ENCODE results near the gene STX16. TPM values are rescaled to one million over a fixed set of nuclear protein-coding genes. Genes with fewer than 3 reads are reported as not detected.

The STX16 gene
- total RNA-seq, 1 donor from 2014 or later = 66.9 TPM

- Mint-ChIP-seq H3K27ac (ENCODE audit: unreplicated experiment) (peak overlapping the region; percentile 97), H3K9me3 (ENCODE audit: unreplicated experiment) (no peaks in the 10 kb centered on the region), H3K4me3 (ENCODE audit: unreplicated experiment) (peak overlapping the region; percentile 99), H3K36me3 (ENCODE audit: unreplicated experiment) (no peaks in the 10 kb centered on the region), H3K4me1 (ENCODE audit: unreplicated experiment) (peaks cover 28% of the 10 kb centered on the region), H3K27me3 (ENCODE audit: unreplicated experiment) (no peaks in the 10 kb centered on the region)
- peak; percentile 77 for DNase-seq (ENCODE audit: extremely low spot score, unreplicated experiment)
- TF ChIP-seq, protein P1, sequence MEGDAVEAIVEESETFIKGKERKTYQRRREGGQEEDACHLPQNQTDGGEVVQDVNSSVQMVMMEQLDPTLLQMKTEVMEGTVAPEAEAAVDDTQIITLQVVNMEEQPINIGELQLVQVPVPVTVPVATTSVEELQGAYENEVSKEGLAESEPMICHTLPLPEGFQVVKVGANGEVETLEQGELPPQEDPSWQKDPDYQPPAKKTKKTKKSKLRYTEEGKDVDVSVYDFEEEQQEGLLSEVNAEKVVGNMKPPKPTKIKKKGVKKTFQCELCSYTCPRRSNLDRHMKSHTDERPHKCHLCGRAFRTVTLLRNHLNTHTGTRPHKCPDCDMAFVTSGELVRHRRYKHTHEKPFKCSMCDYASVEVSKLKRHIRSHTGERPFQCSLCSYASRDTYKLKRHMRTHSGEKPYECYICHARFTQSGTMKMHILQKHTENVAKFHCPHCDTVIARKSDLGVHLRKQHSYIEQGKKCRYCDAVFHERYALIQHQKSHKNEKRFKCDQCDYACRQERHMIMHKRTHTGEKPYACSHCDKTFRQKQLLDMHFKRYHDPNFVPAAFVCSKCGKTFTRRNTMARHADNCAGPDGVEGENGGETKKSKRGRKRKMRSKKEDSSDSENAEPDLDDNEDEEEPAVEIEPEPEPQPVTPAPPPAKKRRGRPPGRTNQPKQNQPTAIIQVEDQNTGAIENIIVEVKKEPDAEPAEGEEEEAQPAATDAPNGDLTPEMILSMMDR (IDR thresholded peaks at IDR 0.05) = peak; percentile 77
Observed at GRCh38 chr20:58650181-58650775, 805 bp upstream of the STX16 start.

DNA sequence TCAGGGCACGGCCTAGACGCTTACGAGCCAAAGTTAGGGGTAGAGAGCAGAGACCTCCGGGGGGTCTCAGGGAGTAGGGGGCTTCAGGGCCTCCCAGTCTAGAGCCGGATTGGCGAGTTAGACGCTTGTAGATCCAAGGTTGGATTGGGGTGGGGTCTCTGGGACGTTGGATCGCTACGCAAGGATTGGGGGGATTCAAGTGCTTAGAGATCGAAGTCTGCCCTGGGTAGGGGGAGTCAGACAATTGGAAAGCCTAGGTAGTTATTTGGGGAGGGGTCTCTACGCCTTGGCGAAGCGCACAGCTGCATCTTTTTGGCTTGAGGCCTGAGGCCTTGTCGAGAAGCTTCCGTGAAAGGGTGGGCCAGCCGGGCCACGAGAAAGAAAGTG, 469 bp downstream of the STX16 start:
- no peaks in the 10 kb centered on the region for H3K9me3 Mint-ChIP-seq (ENCODE audit: unreplicated experiment)
- H3K36me3 Mint-ChIP-seq (ENCODE audit: unreplicated experiment) = no peaks in the 10 kb centered on the region
- H3K27me3 Mint-ChIP-seq (ENCODE audit: unreplicated experiment) = no peaks in the 10 kb centered on the region
- H3K4me1 Mint-ChIP-seq (ENCODE audit: unreplicated experiment) = peaks cover 39% of the 10 kb centered on the region
- DNase-seq (ENCODE audit: extremely low spot score, unreplicated experiment) = no peak
- peak overlapping the region; percentile 99 for H3K4me3 Mint-ChIP-seq (ENCODE audit: unreplicated experiment)
- H3K27ac Mint-ChIP-seq (ENCODE audit: unreplicated experiment) = peak overlapping the region; percentile 97
- TF ChIP-seq, protein P1 (IDR thresholded peaks at IDR 0.05) = no peak

DNA sequence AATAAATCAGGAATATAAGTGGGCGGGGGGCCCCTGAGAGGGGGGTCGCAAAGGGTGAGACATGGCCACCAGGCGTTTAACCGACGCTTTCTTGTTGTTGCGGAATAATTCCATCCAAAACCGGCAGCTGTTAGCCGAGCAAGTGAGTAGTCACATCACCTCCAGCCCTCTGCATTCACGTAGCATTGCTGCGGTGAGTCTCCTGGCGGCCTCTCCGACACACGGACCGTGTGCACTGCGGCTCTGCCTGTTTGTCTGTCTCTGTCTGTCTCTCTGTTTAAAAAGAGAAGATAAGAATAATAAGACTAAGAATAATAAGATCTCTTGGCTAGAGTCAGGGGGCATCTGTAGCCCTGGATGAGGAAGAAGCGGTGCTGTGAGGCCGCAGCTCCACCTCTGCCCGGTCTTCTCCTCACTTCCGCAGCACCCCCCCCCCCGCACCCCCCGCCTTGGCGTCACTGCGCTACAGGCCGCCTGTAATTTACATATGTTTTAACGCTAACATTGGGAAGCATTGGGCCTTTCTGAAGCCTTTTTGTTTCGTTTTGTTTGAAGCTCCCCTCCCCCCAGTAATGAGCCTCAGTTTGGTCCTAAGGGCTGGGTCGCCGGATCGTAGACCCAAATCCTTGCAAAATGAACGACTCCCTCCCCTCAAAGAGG, 993 bp downstream of the STX16 start:
- H3K4me1 Mint-ChIP-seq (ENCODE audit: unreplicated experiment) = peaks cover 44% of the 10 kb centered on the region
- H3K27ac Mint-ChIP-seq (ENCODE audit: unreplicated experiment) = peak overlapping the region; percentile 97
- H3K9me3 Mint-ChIP-seq (ENCODE audit: unreplicated experiment) = no peaks in the 10 kb centered on the region

DNA sequence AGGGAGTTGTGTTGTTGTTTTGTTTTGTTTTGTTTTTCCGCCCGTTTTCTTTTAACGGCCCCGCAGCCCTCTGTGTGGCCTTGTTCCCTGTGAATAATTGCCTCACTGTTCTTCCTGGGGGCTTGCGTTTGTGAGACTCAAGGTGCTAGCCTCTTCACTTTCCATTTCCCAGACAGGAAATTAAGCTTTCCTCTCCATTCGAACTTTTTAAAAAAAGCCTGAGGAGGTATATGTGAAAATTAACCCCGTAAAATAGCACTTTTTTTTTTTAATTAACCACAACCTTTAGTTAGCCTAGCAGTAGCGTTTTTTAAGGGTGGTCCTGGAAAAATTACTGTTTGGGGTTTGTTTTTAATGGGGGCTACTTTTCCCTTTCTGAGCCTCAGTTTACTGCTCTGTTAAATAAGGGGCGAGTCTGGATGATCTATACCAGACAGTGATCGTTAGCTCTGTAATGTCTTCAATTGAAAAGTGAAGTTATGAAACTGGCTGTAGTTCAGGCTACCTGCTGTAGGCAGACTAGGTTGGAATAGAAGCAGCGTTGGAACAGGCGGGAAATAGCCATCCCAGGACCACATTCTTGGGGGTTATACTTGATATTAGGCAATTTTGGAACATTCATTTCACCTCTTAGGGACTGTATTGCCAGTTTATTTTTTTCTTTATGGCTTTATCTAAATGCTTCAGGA, 1.7 kb downstream of the STX16 start:
- peaks cover 3% of the 10 kb centered on the region for H3K36me3 Mint-ChIP-seq (ENCODE audit: unreplicated experiment)
- peaks cover 49% of the 10 kb centered on the region for H3K4me1 Mint-ChIP-seq (ENCODE audit: unreplicated experiment)
- no peaks in the 10 kb centered on the region for H3K9me3 Mint-ChIP-seq (ENCODE audit: unreplicated experiment)
- H3K4me3 Mint-ChIP-seq (ENCODE audit: unreplicated experiment) = peak overlapping the region; percentile 99
- H3K27ac Mint-ChIP-seq (ENCODE audit: unreplicated experiment) = peak overlapping the region; percentile 97
- no peaks in the 10 kb centered on the region for H3K27me3 Mint-ChIP-seq (ENCODE audit: unreplicated experiment)
- no peak for DNase-seq (ENCODE audit: extremely low spot score, unreplicated experiment)
- TF ChIP-seq, protein P1 (IDR thresholded peaks at IDR 0.05) = no peak

More for the DNA sequence above, 993 bp downstream of the STX16 start:
- H3K36me3 Mint-ChIP-seq (ENCODE audit: unreplicated experiment) = peaks cover 3% of the 10 kb centered on the region
- TF ChIP-seq, protein P1 (IDR thresholded peaks at IDR 0.05) = peak; percentile 18
- peak; percentile 79 for DNase-seq (ENCODE audit: extremely low spot score, unreplicated experiment)
- H3K4me3 Mint-ChIP-seq (ENCODE audit: unreplicated experiment) = peak overlapping the region; percentile 99
- no peaks in the 10 kb centered on the region for H3K27me3 Mint-ChIP-seq (ENCODE audit: unreplicated experiment)

- peaks cover 6% of the 10 kb centered on the region for H3K36me3 Mint-ChIP-seq (ENCODE audit: unreplicated experiment)
- H3K9me3 Mint-ChIP-seq (ENCODE audit: unreplicated experiment) = no peaks in the 10 kb centered on the region
- TF ChIP-seq, protein P1 (IDR thresholded peaks at IDR 0.05) = no peak
- H3K27ac Mint-ChIP-seq (ENCODE audit: unreplicated experiment) = no peak overlapping the region
- H3K4me3 Mint-ChIP-seq (ENCODE audit: unreplicated experiment) = no peak overlapping the region
- no peak for DNase-seq (ENCODE audit: extremely low spot score, unreplicated experiment)
- no peaks in the 10 kb centered on the region for H3K27me3 Mint-ChIP-seq (ENCODE audit: unreplicated experiment)
- peaks cover 53% of the 10 kb centered on the region for H3K4me1 Mint-ChIP-seq (ENCODE audit: unreplicated experiment)
Observed at GRCh38 chr20:58654337-58654736, 3.3 kb downstream of the STX16 start.
